ENCODE data around the gene TNNT3. TPM values are rescaled to one million over a fixed set of nuclear protein-coding genes. Genes with fewer than 3 reads are reported as not detected.

TNNT3 gene
- total RNA-seq, 1 experiment from 2014 or later = not detected

DNA sequence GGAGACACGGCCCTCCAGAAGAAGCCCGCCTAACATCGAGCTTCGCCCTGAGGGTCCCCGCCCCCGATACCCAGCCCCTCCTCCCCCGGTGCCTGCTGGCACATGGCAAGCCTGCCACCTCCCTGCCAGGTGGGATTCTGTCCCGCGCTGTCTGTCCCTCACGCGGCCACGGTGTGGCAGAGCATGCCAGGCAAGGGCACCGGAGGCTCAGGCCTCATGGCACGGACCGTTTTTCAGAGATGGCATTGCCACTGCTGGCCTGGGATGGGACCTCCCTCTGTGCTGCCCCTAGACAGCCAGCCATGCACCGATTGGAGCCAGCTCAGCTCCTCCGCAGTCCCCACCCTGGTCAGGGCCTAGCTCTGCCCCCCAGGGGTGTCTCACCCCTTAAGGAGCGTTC, 47.0 kb downstream of the TNNT3 start:
- Mint-ChIP-seq H3K4me1 (no peaks in the 10 kb centered on the region), H3K9me3 (no peaks in the 10 kb centered on the region), H3K27ac (no peak overlapping the region), H3K4me3 (no peak overlapping the region), H3K27me3 (ENCODE audit: low read depth) (no peaks in the 10 kb centered on the region), H3K36me3 (ENCODE audit: insufficient read depth in 1 of 3, low read depth in 3 of 3) (no peaks in the 10 kb centered on the region)
- no peak overlapping the region for H2AK5ac ChIP-seq (ENCODE audit: insufficient read length, low read length)
- H3K4me2 ChIP-seq (ENCODE audit: insufficient read depth, insufficient read length, low read length) = no peak overlapping the region
- H2BK15ac ChIP-seq (ENCODE audit: low read depth, low read length) = no peak overlapping the region
- H4K5ac ChIP-seq (ENCODE audit: insufficient read length, low read depth, low read length) = no peak overlapping the region
- no peak overlapping the region for H4K91ac ChIP-seq (ENCODE audit: insufficient read length, low read depth, low read length)
- no peak overlapping the region for H2BK5ac ChIP-seq (ENCODE audit: insufficient read length, low read length)
- no CpG with 5 or more reads among the region's 18 CpGs for WGBS (ENCODE audit: extremely low coverage, insufficient read length, low lambda C conversion rate)
- H3K56ac ChIP-seq (ENCODE audit: insufficient read length, low read depth, low read length) = no peak overlapping the region
- no peak overlapping the region for H2AFZ ChIP-seq (ENCODE audit: low read length)
- H3K9me3 ChIP-seq (ENCODE audit: control insufficient read depth, low read depth, low read length) = no peaks in the 10 kb centered on the region
- TF ChIP-seq, protein P1, sequence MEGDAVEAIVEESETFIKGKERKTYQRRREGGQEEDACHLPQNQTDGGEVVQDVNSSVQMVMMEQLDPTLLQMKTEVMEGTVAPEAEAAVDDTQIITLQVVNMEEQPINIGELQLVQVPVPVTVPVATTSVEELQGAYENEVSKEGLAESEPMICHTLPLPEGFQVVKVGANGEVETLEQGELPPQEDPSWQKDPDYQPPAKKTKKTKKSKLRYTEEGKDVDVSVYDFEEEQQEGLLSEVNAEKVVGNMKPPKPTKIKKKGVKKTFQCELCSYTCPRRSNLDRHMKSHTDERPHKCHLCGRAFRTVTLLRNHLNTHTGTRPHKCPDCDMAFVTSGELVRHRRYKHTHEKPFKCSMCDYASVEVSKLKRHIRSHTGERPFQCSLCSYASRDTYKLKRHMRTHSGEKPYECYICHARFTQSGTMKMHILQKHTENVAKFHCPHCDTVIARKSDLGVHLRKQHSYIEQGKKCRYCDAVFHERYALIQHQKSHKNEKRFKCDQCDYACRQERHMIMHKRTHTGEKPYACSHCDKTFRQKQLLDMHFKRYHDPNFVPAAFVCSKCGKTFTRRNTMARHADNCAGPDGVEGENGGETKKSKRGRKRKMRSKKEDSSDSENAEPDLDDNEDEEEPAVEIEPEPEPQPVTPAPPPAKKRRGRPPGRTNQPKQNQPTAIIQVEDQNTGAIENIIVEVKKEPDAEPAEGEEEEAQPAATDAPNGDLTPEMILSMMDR (conservative IDR thresholded peaks at IDR 0.05) = no peak
- H2BK120ac ChIP-seq (ENCODE audit: low read depth, low read length, poor library complexity, severe bottlenecking) = no peak overlapping the region
- H3K14ac ChIP-seq (ENCODE audit: insufficient read depth, low read length) = no peak overlapping the region
- H3T11ph ChIP-seq (ENCODE audit: low read length) = no peak overlapping the region
- H2BK20ac ChIP-seq (ENCODE audit: low read depth, low read length, poor library complexity, severe bottlenecking) = no peak overlapping the region
- H2BK12ac ChIP-seq (ENCODE audit: insufficient read length, low read depth, low read length) = no peak overlapping the region
- H3K23ac ChIP-seq (ENCODE audit: insufficient read length, low read depth, low read length) = no peak overlapping the region
- no peak overlapping the region for H3K27ac ChIP-seq (ENCODE audit: insufficient read length, low read depth, low read length)
- H3K79me1 ChIP-seq (ENCODE audit: insufficient read depth, low read depth, low read length, poor library complexity, severe bottlenecking) = no peaks in the 10 kb centered on the region
- no peaks in the 10 kb centered on the region for H3K4me1 ChIP-seq (ENCODE audit: insufficient read depth, low read length)
- no peak overlapping the region for H3K4ac ChIP-seq (ENCODE audit: low read depth, low read length)
- no peaks in the 10 kb centered on the region for H4K20me1 ChIP-seq (ENCODE audit: control insufficient read depth, insufficient read depth, insufficient read length)
- no peak overlapping the region for H4K8ac ChIP-seq (replicated peaks; ENCODE audit: insufficient read length, low read depth, low read length)
- H3K18ac ChIP-seq (ENCODE audit: insufficient read length, low read depth, low read length) = no peak overlapping the region
- no peak for DNase-seq
- no peaks in the 10 kb centered on the region for H3K23me2 ChIP-seq (ENCODE audit: insufficient read length, low read depth, low read length, poor library complexity, severe bottlenecking)
- H3K9ac ChIP-seq (ENCODE audit: extremely low read depth, insufficient read length, low read length) = no peak overlapping the region
- H3K27me3 ChIP-seq (ENCODE audit: insufficient read depth, low read length) = no peaks in the 10 kb centered on the region
- no peaks in the 10 kb centered on the region for H3K79me2 ChIP-seq (ENCODE audit: insufficient read depth, low read length)
